ENCODE data around the gene APOD. TPM values are rescaled to one million over a fixed set of nuclear protein-coding genes. Genes with fewer than 3 reads are reported as not detected.

Gene APOD
- polyA plus RNA-seq, 1 experiment: 8.3 TPM

- DNase-seq (ENCODE audit: low read depth): no peak
- TF ChIP-seq, protein P1, sequence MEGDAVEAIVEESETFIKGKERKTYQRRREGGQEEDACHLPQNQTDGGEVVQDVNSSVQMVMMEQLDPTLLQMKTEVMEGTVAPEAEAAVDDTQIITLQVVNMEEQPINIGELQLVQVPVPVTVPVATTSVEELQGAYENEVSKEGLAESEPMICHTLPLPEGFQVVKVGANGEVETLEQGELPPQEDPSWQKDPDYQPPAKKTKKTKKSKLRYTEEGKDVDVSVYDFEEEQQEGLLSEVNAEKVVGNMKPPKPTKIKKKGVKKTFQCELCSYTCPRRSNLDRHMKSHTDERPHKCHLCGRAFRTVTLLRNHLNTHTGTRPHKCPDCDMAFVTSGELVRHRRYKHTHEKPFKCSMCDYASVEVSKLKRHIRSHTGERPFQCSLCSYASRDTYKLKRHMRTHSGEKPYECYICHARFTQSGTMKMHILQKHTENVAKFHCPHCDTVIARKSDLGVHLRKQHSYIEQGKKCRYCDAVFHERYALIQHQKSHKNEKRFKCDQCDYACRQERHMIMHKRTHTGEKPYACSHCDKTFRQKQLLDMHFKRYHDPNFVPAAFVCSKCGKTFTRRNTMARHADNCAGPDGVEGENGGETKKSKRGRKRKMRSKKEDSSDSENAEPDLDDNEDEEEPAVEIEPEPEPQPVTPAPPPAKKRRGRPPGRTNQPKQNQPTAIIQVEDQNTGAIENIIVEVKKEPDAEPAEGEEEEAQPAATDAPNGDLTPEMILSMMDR (IDR thresholded peaks at IDR 0.05; ENCODE audit: insufficient read depth, low read depth, low read length): no peak
- POLR2A ChIA-PET: no interaction called here
- Histone ChIP-seq H3K36me3 (ENCODE audit: control insufficient read depth, insufficient read depth, low read length) (no peaks in the 10 kb centered on the region), H3K27me3 (ENCODE audit: control insufficient read depth, insufficient read depth, low read length) (peaks cover 5% of the 10 kb centered on the region), H3K4me3 (ENCODE audit: low read depth, low read length) (no peak overlapping the region)
- CTCF ChIA-PET: interaction anchor here (1.1 kb wide), 1 partner anchor 9 kb away, joined by 3 read pairs; no protein-coding TSS in a partner anchor
Measured at GRCh38 chr3:195565716-195566115, 18.0 kb downstream of the APOD start.

DNA sequence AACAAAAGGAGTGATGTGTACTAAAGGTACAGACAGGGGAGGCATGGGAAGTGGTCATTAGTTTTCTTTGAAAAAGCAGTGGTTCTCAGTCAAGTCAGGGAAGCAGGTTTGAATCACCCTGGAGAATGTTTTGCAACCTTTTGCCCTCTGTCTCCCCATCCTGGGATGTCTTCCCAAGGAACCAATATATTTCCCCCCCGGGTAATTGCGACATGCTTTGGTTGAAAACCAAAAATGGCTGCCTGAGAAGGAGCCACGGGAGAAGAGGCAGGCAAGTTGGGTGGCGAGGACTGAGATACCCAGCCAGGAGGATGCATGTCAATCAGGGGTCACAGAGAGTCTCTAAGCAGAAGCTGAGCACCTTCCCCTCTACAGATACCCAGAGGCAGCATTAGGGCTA, 20.4 kb downstream of the APOD start:
- Histone ChIP-seq H3K27me3 (ENCODE audit: control insufficient read depth, insufficient read depth, low read length) (peaks cover 5% of the 10 kb centered on the region), H3K36me3 (ENCODE audit: control insufficient read depth, insufficient read depth, low read length) (no peaks in the 10 kb centered on the region), H3K4me3 (ENCODE audit: low read depth, low read length) (no peak overlapping the region)
- TF ChIP-seq, protein P1 (IDR thresholded peaks at IDR 0.05; ENCODE audit: insufficient read depth, low read depth, low read length): no peak
- POLR2A ChIA-PET: no interaction called here
- CTCF ChIA-PET: interaction anchor here (1.1 kb wide), 1 partner anchor 15 kb away, joined by 3 read pairs; no protein-coding TSS in a partner anchor
- no peak for DNase-seq (ENCODE audit: low read depth)

- no peaks in the 10 kb centered on the region for H3K36me3 ChIP-seq (ENCODE audit: control insufficient read depth, insufficient read depth, low read length)
- no peak for DNase-seq (ENCODE audit: low read depth)
- no peak overlapping the region for H3K4me3 ChIP-seq (ENCODE audit: low read depth, low read length)
- CTCF ChIA-PET: interaction anchor here (1.0 to 1.1 kb wide), 2 partner anchors 39 to 127 kb away, joined by 3 read pairs; no protein-coding TSS in a partner anchor
- TF ChIP-seq, protein P1 (IDR thresholded peaks at IDR 0.05; ENCODE audit: insufficient read depth, low read depth, low read length): no peak
- POLR2A ChIA-PET: no interaction called here
- peaks cover 3% of the 10 kb centered on the region for H3K27me3 ChIP-seq (ENCODE audit: control insufficient read depth, insufficient read depth, low read length)
Measured at GRCh38 chr3:195559723-195560409, 23.9 kb downstream of the APOD start.

- CTCF ChIA-PET: interaction anchor here (1.3 to 1.6 kb wide), 2 partner anchors 9 to 12 kb away, joined by 5 to 8 read pairs; no protein-coding TSS in a partner anchor
- POLR2A ChIA-PET: no interaction called here
- DNase-seq (ENCODE audit: low read depth): peak; percentile 30
Measured at GRCh38 chr3:195558602-195559001, 25.1 kb downstream of the APOD start.

GRCh38 chr3:195557322-195557721, 26.4 kb downstream of the APOD start:
- ChIA-PET CTCF (interaction anchor here (1.4 to 1.6 kb wide), 3 partner anchors 8 to 24 kb away, joined by 3 to 8 read pairs (median 3); no protein-coding TSS in a partner anchor), POLR2A (no interaction called here)
- H3K36me3 ChIP-seq (ENCODE audit: control insufficient read depth, insufficient read depth, low read length): no peaks in the 10 kb centered on the region
- peaks cover 2% of the 10 kb centered on the region; the same call in 1 of the 2 replicates for H3K27me3 ChIP-seq (ENCODE audit: control insufficient read depth, insufficient read depth, low read length)
- no peak for DNase-seq (ENCODE audit: low read depth)
- no peak overlapping the region for H3K4me3 ChIP-seq (ENCODE audit: low read depth, low read length)
- TF ChIP-seq, protein P1 (IDR thresholded peaks at IDR 0.05; ENCODE audit: insufficient read depth, low read depth, low read length): no peak

More at GRCh38 chr3:195558602-195559001, 25.1 kb downstream of the APOD start:
- Histone ChIP-seq H3K4me3 (ENCODE audit: low read depth, low read length) (no peak overlapping the region), H3K36me3 (ENCODE audit: control insufficient read depth, insufficient read depth, low read length) (no peaks in the 10 kb centered on the region), H3K27me3 (ENCODE audit: control insufficient read depth, insufficient read depth, low read length) (peaks cover 5% of the 10 kb centered on the region)
- TF ChIP-seq, protein P1 (IDR thresholded peaks at IDR 0.05; ENCODE audit: insufficient read depth, low read depth, low read length): peak; percentile 67

Measured in BJ (cell line).